ENCODE data around the gene ASB2.

GRCh38 chr14:93998871-93999403 is 22.6 kb upstream of the ASB2 start:
- TF ChIP-seq CTCF (conservative IDR thresholded peaks at IDR 0.05; ENCODE audit: low read depth, low read length) = no peak
- TF ChIP-seq SMC3 (IDR thresholded peaks at IDR 0.05; ENCODE audit: low read depth, low read length) = no peak
- TF ChIP-seq POLR2A (IDR thresholded peaks at IDR 0.05; ENCODE audit: low read depth, low read length) = no peak
- TF ChIP-seq RAD21 (IDR thresholded peaks at IDR 0.05; ENCODE audit: low read length) = no peak
- TF ChIP-seq RCOR1 (IDR thresholded peaks at IDR 0.05; ENCODE audit: insufficient replicate concordance, low read length) = no peak
- no peak for TF ChIP-seq MAFK (IDR thresholded peaks at IDR 0.05; ENCODE audit: low read depth, low read length)
- TF ChIP-seq MXI1 (IDR thresholded peaks at IDR 0.05; ENCODE audit: borderline replicate concordance, low read depth, low read length) = no peak
- TF ChIP-seq FOS (IDR thresholded peaks at IDR 0.05; ENCODE audit: low read depth, low read length) = no peak

Data from IMR-90 (cell line).